ENCODE data around the gene ZDBF2.
"Not testable (repeated sequence)": the region's sequence is repeated elsewhere in the genome, so short reads cannot be mapped to it uniquely, and the experiment has no call there.

The ZDBF2 gene

DNA sequence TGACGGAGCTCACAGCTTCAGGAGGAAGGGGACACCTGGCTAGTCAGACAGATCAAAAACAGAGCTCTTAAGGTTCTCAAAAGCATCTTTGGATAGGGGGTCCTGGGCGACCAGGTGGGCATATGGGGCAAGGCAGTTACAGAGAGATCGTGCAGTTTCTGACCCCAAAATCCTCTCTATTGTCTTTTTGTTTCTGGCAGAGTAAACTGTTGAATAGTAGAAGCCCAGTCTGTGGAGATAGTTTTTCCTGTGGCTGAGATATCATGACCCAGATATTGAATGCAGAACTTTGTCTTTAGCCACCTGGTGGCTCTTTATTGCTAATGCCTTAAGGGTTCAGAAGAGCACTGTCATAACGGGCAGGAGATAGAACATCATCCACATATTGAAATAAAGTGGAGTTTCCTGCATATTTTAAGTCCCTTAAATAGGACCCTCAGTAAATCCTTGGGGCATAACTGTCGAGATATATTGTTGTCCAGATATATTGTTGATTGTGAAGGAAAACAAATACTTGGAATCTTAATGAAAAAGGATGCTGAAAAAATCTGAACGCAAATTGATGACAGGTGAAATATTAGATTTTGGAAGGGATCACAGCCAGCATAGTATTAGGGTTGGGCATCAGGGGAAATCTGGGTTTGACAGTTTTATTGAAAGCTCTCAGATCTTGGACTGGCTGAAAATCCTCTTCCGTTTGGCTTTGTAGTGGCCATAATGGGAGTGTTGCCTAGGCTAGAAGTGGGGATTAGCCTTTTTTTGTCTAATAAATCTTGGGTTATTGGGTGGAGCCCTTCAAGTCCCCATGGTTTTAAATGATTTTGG is 14.1 kb upstream of the ZDBF2 start:
- DNase-seq, result peak; percentile 24

DNA sequence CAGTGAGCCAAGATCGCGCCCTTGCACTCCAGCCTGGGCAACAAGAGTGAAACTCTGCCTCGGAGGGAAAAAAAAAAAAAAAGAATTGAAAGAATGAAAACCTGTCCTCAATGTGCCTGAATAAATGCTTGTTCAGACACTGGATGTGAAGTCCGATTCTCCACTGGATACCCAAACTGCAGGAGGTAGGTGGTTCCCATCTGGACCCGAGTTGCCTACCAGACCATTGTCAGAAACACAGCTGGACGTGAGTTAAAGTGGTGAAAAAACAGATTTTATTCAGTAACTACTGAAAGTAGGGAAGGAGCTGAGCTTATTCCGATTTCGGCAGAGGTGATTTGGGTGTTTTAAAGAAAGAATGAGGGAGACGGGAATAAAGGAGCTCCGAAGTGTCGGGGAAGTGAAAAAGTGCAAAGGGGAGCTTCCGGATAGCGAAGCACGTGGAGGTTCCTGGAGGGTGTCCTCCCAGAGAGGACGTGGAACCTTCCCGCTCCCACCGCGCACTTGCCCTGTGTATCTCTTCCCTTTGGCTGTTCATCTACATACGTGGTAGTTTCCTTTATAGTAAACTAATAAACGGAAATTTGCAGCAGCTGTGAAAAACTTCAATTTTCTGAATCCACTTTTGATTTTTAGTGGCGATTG is 10.4 kb upstream of the ZDBF2 start:
- DNase-seq, result no peak

DNA sequence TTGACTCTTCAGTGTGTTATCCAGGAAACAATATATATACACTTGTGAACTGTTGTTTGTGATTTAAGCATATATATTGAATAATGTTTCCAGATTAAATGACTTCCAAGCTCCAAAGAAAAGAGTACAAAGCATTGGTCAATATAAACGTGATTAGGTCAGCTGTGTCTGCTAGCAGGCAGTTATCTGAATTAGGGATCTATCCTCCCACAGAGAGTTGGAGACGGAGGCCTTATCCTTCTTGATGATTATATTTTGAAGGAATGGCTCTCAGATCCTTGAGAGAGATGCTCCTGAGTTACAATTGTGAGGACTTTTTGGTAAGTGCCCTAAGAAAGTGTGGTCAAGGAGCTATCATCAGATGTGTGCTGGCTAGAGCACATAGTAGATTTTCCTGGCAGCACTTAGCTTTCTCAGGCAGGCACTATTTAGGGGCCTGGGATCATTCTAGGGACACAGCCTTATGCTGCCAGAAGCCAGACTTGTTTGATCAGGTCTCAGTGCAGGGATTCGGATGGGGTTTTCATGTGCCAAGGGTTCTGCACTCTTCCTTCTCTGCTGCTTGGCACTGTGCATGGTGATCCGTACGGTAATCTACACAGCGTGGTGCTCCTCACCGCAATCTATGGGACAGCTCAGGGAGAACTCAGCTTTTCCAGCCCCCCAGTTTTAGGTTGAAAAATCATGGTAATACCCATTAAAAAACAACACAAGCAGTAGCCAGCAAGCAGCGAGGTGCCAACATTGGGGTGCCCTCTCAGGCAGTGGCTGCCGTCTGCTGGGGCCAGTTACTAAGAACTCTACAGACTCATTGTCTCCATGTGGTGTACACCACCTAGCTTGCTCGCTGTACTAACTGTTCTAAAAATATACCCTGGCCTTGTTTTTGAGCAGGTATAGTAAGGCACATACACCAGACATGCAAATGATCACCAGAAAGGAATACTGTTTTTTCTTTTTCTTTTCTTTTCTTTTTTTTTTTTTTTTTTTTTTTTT is 8.0 kb upstream of the ZDBF2 start:
- no peak for DNase-seq

DNA sequence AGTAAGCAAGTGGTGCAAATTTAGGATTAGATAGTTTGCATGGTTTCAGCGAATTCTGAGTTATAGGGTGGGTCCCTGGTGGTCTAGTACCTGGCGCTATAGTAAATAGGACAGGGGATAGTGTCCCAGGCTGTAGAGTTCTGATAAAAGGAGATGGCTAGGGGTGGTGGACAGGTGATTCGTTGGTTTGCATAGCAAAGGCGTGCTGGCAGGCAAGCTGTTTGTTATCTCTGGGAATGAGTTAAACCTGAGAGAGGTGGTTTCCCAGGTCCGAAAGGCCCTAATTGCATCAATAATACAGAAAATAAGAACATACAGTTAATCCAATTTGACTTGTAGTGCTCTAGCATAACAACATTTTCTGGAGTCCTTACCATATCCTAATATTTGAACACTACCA is 6.9 kb upstream of the ZDBF2 start:
- no peak for DNase-seq

DNA sequence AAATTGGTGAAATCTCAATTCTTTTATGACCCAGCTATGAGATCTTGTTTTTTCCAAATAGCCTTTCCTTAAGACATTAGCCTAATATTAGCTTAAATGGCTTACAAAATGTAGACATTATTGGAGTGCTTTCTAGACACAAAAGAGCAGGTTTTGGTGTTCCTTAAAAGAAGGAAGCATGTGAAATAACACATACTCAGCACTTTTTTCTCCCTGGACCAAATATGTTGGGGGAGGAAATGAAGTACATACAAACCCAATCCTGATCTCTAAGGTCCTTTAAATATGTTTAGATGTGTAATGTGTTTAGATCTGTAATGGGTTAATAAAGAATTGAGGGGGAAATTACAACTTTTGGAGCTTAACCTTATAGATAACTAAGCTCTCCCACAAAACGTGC is 3.4 kb upstream of the ZDBF2 start:
- no peak for DNase-seq

DNA sequence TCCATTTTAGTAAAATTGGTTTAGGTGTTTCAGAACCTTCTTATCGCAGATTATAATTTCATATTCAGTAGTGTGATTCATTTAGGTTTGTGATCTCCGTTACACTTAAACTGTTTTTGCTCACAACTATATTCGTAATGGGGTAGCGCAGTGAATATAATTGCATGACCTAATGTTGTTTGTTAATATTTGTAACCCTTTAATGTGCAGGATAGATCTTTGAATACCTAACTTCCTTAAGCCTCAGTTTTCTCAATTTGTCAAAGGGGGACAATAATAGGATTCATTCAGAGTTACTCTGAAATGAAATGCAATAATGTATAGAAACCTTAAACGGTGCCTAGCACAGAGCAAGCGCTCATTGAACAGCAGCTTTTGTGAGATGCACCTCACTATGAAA is 558 bp upstream of the ZDBF2 start:
- no peak for DNase-seq

DNA sequence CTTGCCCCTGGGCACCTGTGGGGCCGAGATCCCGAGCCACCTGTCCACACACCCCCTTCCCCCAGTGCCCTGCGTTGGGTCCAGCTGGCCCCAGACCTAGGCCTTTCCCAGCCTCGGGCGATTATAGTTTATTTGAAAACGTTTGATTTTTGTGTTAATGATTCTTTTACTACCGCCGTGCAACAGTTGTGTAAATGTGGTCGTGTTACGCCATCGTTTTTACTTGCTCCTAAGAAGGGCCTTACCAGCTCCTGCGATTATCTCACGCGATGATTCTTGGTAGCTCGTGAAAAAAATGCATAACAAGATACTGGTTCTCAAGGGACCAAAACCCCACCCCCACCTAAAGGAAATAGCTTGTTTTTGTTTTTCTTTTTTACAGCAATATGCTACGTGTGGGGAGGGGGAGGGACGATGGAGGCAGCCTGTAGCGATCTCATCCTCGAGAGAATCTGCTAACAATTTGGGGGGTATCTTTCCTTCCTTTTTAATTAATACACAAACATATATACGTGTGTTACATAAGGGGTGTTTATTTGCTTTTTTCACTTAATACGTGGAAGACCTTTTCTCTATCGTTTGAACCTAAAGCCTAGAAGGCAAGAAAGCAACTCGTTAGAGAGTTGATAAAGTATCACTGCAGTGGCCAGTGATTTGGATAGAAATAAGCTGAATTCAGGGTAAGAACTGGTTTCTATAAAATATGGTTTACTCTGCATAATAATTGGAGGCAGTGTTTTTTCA is 1.0 kb downstream of the ZDBF2 start:
- peak; percentile 30 for DNase-seq

DNA sequence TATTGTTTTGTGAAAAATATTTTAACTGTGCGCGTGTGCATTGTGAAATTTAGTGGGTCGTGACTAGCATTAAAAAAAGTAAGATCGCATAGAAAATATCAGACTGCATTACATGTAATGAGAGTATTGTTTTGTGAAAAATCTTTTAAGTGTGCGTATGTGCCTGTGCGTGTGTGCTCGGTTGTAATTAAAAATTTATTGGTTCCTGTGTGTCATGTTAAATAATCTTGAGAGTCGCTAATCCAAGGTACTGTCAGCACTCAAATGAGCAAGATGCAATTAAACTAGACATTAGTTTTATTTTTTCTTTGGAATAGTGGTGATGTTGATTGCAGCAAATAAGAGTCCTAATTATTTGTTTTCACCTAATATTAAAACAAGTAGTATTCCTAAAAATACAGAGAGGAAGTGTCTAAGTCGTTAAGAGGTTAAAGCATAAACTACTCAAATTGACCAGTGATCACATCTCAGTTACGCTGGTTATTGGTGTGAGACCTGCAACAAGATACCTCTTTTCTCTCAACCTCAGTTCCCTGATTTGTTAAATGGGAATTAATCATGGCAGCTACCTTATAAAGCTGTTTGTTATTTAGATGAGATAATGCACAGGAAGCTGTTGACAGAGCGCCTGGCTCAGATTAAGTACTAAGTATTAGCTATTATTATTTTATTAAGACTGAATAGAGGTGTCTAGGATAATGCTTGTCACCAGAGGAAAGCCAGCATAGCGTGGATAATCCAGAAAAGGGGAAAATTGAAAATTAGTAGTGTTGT is 1.9 kb downstream of the ZDBF2 start:
- DNase-seq, result no peak

DNA sequence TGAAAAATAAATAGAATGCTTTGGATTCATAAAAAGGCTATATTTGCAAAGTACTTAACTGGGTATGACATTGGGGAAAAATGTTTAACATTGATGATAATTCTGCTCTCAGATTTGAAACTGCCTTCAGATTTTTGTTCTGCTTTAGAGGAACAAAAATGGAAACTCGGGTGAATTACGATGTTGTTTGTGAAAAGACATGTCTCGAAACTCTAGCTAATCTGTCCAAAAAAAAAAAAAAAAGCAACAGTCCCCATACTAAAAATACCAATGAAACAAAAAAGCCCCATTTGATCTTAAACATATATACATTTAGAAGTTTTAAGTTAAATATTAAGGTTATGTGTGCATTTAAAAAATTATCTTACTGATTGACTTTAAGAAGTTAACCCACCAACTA is 3.0 kb downstream of the ZDBF2 start:
- no peak for DNase-seq

DNA sequence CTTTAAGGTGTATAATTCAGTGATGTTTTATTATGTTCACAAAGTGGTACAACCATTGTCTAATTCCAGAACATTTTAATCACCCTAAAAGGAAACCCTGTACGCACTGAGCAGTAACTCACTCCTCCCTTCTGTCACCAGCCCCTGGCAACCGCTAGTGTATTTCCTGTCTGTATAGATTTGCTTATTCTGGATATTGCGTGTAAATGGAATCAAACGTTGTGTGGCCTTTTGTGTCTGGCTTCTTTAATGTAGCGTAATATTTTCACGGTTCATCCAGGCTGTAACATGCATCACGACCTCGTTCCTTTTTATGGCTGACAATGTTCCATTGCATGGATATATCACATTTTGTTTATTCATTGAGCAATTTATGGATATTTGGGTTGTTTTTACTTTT is 8.3 kb downstream of the ZDBF2 start:
- DNase-seq, result no peak

DNA sequence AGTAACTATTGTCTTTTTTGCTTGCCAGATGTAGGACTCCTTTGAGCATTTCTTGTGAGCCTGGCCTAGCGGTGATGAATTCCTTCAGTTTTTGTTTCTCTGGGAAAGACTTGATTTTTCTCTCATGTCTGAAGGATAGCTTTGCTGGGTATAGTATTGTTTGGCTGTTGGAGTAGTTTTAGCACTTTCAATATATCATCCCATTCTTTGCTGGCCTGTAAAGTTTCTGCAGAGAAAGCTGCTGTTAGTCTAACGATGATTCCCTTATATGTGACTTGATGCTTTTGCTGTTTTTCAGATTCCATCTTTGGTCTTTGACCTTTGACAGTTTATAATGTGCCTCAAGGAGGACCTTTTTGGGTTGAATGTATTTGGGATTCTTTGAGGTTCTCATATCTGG is 12.7 kb downstream of the ZDBF2 start:
- no peak for DNase-seq

DNA sequence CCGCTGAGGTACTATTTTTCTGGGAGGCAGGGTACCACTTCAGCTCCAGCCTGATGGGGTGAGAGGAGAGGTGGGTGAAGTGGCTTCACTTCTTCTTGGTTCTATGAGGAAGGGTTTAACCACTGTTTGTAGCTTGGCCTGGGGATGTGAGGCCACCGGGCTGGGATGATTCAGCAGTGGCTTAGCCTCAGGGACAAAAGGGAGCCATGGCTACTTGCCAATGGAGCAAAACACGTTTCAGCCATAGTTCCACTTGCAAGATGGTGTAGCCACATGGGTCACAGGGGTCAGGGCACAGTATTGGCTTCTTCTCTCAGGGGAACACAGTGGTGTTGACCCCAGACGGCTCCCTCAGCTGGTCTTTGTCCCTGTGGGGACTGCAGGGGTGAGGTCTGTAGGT is 14.9 kb downstream of the ZDBF2 start:
- DNase-seq, result no peak

DNA sequence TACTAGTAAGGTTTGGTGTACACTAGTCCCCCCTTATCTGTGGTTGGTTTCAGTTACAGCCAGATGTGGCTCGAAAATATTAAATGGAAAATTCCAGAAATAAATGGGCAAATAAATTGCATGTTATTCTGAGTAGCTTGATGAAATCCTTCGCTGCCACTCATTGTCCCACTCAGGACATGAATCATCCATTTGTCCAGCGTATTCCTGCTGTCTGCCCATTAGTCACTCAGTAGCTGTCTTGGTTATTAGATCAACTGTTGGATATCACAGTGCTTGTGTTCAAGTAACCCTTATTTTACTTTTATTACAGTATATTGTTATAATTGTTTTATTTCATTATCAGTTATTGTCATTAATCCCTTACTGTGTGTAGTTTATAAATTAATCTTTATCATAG is 21.7 kb downstream of the ZDBF2 start:
- no peak for DNase-seq

DNA sequence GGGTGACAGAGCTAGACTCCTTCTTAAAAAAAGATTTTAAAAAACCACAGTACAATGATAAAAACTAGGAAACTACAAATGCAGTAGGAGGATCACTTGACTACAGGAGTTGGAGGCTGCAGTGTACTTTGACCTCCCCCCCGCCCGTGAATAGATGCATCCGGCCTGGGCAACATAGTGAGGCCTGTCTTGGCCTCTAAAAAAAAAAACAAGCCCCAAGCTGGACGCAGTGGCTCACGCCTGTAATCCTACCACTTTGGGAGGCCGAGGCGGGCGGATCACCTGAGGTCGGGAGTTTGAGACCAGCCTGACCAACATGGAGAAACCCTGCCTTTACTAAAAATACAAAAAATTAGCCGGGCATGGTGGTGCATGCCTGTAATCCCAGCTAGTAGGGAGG is 25.1 kb downstream of the ZDBF2 start:
- DNase-seq, result not testable (repeated sequence)

DNA sequence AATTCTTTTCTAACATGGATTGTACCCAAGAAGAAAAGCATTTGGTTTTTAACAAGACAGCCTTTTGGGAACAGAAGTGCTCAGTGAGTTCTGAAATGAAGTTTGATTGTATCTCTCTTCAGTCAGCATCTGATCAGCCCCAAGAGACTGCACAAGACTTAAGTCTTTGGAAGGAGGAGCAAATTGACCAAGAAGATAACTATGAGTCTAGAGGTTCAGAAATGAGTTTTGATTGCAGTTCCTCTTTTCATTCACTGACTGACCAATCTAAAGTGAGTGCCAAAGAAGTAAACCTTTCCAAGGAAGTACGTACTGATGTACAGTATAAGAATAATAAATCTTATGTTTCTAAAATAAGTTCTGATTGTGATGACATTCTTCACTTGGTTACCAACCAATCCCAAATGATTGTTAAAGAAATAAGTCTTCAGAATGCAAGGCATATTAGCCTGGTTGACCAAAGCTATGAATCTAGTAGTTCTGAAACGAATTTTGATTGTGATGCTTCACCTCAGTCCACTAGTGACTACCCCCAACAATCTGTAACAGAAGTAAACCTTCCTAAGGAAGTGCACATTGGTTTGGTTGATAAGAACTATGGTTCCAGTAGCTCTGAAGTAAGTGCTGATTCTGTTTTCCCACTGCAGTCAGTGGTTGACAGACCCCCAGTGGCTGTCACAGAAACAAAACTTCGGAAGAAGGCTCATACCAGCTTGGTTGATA is 31.2 kb downstream of the ZDBF2 start:
- no peak for DNase-seq

DNA sequence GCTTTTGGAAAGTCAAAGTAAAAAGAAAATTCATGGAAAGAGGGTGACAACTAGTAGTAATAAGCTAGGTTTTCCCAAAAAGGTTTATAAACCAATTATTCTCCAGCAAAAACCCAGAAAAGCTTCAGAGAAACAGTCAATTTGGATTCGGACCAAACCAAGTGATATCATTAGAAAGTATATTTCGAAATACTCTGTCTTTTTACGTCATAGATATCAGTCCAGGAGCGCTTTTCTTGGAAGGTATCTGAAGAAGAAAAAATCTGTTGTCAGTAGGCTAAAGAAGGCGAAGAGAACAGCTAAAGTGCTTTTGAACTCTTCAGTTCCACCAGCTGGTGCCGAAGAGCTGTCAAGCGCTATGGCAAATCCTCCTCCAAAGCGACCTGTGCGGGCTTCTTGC is 36.6 kb downstream of the ZDBF2 start:
- no peak for DNase-seq

DNA sequence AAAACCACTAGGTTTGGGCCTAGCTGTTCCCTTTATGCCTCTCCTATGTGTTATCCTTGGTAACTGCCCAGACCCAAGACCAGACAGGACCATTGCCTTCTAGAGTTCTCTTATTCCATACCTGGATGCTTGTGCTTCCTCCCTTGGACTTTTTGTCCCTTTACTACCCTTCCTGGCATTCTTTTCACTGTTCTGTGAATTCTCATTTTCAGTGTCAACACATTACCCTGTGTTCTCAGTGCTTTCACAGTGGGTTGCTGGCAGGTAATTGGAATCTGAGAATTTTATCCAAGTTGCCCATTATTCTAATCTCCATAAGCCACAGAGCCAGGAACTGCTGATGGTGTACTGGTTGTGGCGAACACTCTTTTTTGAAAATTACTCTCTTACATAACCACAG is 41.7 kb downstream of the ZDBF2 start:
- no peak for DNase-seq

DNA sequence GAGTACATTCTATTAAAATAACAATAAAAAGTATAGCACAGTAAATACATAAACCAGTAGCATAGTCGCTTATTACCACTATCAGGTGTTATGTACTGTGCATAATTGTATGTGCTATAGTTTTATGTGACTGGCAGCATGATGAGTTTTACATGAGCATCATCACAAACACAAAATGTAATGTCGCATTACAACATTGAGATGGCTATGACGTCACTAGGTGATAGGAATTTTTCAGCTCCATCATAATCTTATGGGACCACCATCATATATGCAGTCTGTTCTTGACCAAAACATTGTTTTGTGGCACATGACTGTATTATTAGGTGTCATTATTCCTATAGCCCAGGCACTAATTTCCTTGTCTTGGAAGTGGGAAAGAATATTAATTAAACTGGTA is 48.6 kb downstream of the ZDBF2 start:
- no peak for DNase-seq

DNA sequence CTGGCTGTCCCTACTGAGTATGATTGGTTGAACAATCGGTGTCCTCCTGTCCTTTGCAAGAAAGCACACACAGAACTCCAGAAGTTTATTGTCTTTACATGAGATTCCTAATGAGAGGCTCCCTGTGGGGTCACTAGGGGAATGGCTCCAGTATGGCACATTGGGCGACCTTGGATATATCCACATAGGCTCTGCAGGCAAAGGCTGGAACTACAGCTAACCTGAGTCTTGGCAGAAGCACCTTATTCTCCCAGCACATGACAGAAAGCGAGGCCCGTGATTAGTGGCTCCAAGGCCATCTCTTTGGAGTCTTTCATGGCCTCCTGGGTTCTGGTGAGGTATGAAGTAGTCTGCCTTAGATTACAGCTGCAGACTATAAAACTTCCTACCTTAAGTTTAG is 49.0 kb downstream of the ZDBF2 start:
- no peak for DNase-seq

DNA sequence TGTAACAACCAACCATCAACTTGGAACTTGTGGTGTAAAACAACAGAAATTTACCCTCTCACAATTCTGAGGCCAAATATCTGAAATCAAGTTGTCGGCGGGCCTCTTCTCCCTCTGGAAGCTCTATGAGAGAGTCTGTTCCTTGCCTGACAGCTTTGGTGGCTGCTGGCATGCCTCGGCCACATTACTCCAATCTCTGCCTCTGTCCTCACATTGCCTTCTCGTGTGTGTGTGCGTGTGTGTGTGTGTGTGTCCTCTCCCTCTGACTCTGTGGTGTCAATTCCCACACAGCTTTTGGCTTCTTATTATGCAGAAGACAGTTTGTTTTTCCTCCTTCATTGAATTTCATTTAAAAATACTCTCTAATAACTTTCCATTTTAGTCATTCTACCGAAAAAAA is 50.4 kb downstream of the ZDBF2 start:
- no peak for DNase-seq

DNA sequence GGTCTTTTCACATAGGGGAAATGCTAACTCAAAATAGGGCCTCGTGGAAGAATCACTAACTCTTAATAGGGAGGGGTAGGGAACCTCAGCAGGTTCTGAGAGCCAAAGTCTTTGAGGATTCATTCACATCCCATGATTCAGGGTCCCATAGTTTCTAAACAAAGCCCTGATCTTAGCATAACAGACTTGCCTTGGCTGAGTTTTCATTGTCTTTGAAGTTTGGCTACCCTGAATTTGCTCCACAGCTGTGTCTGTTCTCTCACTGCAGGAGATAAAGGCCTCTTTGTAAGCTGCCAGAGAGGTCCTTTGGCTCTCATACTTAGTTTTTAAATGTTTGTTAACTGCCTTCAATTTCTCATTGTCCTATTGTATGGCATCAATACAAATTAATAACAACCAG is 54.5 kb downstream of the ZDBF2 start:
- no peak for DNase-seq
